IPS-18c (cell line): ENCODE results near the gene HSFY1.
"Not testable (repeated sequence)": the region's sequence is repeated elsewhere in the genome, so short reads cannot be mapped to it uniquely, and the experiment has no call there.

Experiments
- H3K4me3 ChIP-seq: 2 replicates; pipeline ENCODE4 v1.7.0; 2013; ENCODE audit warnings: low read depth, mild to moderate bottlenecking, low read length, moderate library complexity; ENCODE audit not compliant: insufficient read depth
- H3K9me3 ChIP-seq: one replicate; pipeline ENCODE4 v1.6.1; 2013; ENCODE audit warnings: mild to moderate bottlenecking, low read length, moderate library complexity; ENCODE audit not compliant: control insufficient read depth, insufficient read depth

HSFY1 gene

GRCh38 chrY:18546420-18546819, at the start of gene HSFY1:
Gene HSFY1 (plus strand): TSS chrY:18546720. CDS start chrY:18546788, 68 bp downstream.
- not testable (repeated sequence) for H3K4me3 ChIP-seq, H3K9me3 ChIP-seq

DNA sequence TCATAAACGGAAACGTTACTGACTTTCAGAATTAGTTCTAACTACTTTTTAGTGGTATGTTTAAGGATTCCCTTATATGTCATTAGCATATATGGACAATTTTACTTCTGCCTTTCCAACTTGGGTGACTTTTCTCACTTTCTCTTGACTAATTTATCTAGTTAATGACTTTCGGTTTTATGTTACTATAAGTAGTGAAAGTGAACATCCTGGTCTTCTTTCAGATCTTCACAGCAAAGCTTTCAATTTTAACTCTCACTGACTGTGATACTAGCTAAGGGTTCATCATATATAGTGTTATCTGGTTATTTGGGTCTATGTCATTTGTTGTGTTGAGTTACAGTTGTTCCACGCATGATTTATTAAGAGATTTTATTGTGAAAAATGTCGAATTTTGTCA, 42.3 kb upstream of the HSFY1 start:
- H3K4me3 ChIP-seq: not testable (repeated sequence)

GRCh38 chrY:18530995-18531655, 15.4 kb upstream of the HSFY1 start:
- not testable (repeated sequence) for H3K4me3 ChIP-seq, H3K9me3 ChIP-seq

More for the DNA sequence above, 42.3 kb upstream of the HSFY1 start:
- H3K9me3 ChIP-seq: not testable (repeated sequence)

DNA sequence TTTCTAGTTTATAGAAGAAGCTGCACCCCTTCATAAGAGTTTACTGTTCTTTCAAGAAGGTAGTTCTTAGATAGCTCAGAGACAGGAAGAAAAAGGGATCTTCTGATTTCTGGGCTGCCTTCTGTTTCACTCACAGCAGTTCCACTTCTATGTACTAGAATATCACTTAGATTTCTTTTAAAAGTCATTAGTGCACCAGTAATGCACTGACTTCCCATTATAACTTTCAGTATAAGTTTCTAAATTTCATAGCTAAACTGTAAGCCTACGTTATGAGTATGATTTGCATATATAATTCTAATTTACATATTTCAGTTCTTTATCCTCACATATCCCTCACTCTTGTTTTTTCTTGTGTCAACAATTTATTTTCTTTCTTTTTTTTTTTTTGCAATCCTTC, 7.6 kb upstream of the HSFY1 start:
- H3K4me3 ChIP-seq, H3K9me3 ChIP-seq: not testable (repeated sequence)

- not testable (repeated sequence) for H3K4me3 ChIP-seq
Observed at GRCh38 chrY:18553132-18553531, 6.6 kb downstream of the HSFY1 start.

GRCh38 chrY:18565915-18566314, 19.4 kb downstream of the HSFY1 start:
- not testable (repeated sequence) for H3K4me3 ChIP-seq, H3K9me3 ChIP-seq

More at GRCh38 chrY:18553132-18553531, 6.6 kb downstream of the HSFY1 start:
- not testable (repeated sequence) for H3K9me3 ChIP-seq
